Liver (tissue), 3 donors: ENCODE measurements around the gene FAM120B.

Experiments
- CTCF ChIP-seq: fragments of 150-350 bp; IDR thresholded peaks from 2 replicates; pipeline ENCODE4 v1.5.1; 2017; ENCODE audit warnings: improper control_type of control experiment, low read depth, low read length; ENCODE audit not compliant: missing input control
- MAX ChIP-seq: IDR thresholded peaks from 2 replicates; pipeline ENCODE4 v1.6.1; 2016; ENCODE audit warnings: antibody characterized with exemption
- RXRA ChIP-seq, 2 donors: IDR thresholded peaks; 2 replicates each; pipeline ENCODE4 v1.6.1; 2017 to 2018; ENCODE audit warnings: antibody characterized with exemption in 2 of 2, mild to moderate bottlenecking in 1 of 2
- YY1 ChIP-seq: IDR thresholded peaks from 2 replicates; pipeline ENCODE4 v1.6.1; 2016; ENCODE audit warnings: antibody characterized with exemption, mild to moderate bottlenecking
- donor health status: healthy.
- donor health status: healthy.

- TF ChIP-seq YY1 (no peak), CTCF (no peak), MAX (no peak), RXRA (IDR thresholded peaks at IDR 0.05) (no peak)
Observed at GRCh38 chr6:170371080-170371479, 64.5 kb downstream of the FAM120B start.
